Eye (tissue), 1 donor: ENCODE data around the gene CHST11.

Experiments used
- DNase-seq: peaks from one replicate; pipeline ENCODE4 v3.0.0-alpha.2; 2015

CHST11 gene

DNA sequence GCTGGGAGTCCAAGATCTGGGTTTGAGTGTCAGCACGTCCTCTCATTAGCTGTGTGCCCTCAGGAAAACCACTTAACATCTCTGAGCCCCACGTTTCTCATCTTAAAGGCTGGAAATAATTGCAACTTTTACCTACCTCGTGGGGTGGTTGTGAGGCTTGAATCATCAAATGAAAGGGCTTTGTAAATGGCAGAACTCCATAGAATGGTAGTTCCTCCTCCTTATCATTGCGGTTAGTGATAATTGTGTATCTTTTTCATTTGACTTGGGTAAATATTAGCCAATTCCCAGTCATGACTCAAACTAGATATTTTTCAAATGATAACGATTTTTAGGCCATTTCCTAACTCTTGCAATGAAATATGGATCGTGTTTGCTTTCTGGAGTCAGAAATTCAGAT, 205.5 kb downstream of the CHST11 start:
- no peak for DNase-seq

DNA sequence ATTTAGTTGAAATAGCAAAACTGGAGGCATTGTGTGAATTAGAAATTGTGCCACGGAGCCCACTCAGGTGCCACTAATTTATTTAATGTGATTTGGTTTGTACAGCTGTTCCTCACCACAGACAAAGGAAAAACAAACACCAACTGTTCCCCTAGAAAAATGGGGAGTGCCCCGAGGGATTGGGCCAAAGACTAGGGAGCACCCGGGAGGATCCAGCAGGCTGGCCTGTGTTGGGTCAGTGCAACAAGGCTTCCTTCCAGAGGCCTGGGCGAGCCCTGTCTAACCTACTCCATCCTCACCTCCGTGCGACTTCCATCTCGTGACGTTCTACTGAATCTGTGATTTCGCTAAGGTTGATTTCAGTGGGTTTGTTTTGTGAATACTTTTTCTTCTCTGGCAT, 206.2 kb downstream of the CHST11 start:
- DNase-seq: no peak

DNA sequence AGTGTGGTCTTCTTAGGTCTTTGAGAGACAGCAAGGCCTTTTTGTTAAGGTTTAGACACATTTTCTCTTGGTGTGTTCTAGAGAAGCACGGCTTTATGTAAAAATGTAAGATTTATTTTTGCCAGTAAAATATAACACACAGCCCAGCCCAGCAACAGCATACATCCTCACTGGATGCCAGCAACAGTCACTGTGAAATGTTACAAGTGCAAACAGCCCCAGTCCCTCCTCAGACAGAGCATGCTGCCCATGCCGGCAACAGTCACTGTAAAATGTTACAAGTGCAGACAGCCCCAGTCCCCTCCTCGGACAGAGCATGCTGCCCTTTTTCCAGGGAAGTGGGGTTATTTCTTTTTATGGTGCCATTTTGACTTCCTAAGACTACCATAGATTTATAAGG, 207.6 kb downstream of the CHST11 start:
- no peak for DNase-seq

DNA sequence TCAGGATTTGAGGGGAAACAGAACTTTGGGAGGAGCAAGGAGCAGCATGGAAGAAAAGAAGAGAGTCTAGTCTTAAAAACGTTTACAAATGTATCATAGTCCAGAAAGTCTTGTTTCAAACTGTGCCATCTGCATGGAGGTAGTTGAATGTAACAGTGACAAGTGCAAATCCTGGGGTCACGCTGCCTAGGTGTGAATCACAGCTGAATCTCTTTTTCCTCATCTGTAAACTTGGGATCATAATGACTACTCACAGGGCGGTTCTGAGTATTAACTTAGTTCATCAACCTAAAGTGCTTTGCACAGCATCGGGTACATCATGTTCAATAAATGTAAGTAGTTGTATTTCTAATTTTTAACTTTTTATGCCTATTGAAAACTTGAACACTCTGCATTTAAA, 208.5 kb downstream of the CHST11 start:
- DNase-seq: no peak

DNA sequence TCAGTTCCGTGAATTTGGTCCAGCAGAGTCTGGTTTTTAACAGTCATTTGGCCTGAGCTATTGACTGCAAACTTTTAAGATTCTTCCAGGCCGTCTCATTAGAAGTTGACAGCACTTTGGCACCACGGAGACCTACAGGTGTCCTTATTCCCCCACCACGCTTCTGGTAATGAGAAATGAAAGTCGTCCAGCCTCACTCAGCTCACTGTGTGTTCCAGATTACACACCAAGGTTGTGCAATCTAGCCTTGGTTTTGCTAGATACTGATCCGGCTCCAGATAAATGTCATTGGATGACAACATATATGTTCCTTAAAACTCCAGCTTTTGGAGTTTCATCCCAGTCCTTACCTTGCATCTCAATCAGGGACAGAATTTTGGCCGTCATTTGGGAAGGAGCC, 210.4 kb downstream of the CHST11 start:
- DNase-seq: no peak

DNA sequence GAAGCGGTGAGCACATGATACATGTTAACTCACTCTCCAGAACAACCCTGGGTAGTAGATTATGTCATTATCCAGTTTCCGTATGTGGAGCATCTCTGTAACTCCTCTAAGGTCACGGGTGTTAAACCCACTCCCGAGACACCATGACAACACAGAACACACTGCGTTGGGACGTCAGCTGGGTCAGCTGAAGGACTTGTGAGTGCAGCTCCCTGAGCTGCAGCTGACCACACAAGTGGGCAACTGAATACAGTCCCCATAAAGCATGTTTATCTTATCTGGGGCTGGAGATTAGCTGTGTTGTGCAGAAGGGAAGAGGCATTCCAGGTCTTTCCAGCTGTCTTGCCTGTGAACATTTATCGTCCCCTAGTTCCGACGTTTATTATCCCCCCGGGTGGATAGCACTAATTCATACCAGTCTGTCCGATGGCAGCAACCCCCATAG, 211.5 kb downstream of the CHST11 start:
- DNase-seq: no peak

DNA sequence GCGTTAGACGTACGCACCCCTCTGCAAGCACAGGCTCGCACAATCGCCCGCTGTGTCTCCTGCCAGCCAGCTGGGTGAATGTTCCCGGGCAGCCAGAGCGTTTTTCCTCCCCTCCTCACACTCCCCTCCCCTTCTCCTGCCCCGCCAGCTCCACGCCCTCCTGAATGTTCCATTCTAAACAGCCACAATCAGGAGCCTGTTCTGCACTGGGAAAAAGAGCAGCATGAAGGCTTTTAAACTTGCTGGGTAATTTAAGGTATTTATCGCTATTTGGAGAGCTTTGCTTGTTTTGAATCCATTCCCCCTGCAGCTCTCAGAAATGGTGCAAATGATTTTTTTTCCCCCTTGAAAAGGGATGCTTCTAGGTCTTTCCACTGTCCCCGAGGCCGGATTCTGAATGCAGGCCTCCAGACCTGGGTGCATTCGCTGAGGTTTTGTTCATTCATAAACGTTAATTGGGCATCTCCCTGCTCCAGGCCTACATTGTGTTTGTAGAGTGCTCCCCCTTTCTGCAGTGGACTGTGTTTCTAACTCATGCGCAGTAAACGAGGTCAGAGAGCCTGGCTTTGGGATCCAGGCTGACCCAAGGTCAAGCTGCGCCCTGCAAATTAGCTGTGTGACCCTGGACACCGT, 212.5 kb downstream of the CHST11 start:
- DNase-seq: peak; percentile 80

DNA sequence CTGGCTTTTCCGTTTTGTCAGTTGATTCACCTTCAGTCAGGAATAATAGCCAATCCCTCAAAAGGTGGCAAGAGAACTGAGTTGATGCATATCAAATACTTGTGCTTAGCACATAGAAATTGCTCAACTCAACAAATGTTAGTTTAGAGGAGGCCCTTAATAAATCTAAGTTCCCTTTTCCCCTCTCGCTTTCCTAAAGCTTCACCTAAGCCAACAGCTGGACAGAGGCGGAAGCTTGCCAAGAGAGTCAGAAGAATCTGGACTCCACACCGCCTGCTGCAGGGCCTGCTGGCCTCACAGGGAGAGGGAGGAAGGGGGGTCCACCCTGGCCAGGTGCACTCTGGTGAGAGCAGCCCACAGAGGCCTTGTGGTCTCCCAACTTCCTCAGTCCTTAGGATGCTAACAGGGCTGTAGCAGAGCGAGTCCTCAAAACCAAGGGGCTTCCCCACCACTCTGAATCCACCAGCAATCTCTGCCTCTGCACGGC, 213.1 kb downstream of the CHST11 start:
- peak; percentile 59 for DNase-seq

DNA sequence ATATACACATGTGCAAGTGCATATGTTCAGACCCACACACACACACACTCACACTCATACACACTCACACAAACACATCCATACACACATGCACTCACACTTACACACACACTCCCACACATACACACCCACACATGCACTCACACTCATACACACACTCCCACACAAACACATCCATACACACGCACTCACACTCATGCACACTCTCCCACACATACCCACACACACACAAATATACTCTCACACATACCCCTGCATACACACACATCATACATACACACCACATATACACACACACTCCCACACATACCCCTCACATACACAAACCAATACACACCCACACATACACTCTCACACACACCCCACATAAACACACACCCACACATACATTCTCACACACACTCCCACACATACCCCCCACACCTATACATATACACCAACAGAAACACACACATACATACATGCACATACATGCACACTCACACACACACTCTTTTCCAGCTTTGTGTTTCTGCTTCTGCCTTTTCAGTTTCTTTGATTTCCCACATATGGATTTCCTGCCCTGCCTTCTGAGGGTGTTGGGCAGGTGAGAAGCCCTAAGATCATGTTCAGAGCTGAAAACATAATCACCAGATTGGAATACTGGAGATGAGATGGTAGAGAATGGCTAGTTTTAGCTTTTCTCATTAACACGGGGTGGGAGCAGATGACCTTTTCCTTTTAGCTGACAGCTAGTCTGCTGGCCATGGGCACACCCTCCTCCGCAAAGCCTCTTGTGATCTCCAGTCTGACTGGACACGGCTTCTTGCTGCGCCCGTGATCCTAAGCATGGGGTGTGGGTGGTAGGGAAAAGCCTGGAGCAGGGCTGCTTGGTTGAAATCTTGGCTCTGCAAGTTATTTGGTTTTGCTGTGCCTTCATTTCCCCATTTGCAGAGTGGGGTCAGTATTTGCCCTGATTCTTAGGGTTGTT, 214.0 kb downstream of the CHST11 start:
- DNase-seq: no peak

DNA sequence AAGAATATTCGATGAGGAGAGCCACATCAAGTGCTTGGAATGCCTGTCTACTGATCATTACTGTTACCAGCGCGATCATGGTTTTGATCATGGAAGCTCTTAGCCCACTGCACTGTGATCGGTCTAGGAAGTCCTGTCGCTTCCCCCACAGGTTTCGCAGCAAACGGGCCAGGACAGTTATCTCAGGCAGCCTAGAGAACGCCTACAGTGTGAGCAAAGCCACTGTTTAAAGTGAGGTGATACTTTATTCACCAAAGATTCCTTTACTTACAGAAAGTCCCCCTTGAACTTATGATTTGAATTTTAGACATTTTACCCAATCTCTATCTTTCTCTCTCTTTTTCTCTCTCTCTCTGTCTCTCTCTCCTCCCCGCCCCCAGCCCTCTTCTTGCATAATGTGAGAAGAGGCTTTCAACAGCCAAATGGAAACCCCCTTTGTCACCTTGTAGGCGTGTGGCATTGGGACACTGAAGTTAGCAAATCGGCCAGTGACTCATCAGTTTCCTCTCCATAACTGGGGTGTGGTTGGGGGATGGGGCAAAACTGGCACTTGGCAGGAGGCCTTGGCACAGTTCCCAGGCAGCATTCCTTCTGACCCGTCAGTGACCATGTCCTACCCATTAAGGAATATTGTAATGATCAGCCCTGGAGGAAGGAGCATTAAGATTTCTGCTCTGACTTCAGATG, 214.8 kb downstream of the CHST11 start:
- DNase-seq: peak; percentile 55

DNA sequence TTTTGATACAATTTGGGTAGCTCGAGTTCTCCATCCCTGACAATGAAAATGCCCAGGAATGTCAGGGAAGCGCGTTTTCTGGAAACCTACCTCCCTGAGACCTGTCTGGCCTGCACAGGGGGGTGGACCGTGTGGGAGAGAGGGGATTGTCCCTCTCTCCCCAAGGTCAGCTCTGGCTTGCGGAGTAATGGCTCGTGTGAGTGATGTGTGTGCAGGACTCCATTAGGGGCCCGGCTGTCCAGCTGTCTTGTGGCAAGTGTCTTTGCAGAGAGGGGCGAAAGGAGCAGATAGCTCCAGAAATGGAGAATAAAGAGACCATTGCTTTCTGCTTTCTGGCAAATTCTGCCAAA, 215.3 kb downstream of the CHST11 start:
- no peak for DNase-seq

DNA sequence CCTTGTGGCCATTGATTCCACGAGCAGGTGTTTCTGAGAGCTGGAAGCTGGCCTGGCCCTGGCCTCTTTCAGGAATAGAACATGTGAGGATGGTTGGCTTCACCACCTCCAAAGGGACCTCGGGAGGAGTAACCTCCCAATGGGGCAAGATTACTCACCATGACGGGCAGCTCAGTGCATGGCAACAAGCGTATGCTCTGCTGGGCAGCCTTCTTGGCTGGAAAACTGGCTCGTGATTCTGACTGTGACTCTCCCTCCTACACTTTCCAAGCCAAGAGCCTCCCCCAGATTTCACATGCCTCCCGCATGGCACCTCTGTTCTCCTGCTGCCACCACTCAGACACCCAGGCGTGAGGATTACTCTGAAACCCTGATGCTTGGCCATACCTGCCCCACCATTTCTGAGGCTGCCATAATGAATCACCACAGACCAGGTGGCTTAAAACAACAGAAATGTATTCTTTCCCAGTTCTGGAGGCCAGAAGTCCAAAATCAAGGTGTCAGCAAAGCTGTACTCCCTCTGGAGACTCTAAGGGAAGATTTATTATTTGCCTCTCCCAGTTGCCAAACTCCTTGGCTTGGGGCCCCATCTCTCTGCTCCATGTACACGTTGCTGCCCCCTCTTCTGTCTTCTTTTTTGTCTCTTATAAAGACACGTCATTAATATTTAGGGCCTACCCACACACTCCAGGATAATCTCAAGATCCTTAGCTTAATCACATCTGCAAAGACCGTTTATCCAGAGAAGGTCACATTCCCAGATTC, 215.9 kb downstream of the CHST11 start:
- no peak for DNase-seq

DNA sequence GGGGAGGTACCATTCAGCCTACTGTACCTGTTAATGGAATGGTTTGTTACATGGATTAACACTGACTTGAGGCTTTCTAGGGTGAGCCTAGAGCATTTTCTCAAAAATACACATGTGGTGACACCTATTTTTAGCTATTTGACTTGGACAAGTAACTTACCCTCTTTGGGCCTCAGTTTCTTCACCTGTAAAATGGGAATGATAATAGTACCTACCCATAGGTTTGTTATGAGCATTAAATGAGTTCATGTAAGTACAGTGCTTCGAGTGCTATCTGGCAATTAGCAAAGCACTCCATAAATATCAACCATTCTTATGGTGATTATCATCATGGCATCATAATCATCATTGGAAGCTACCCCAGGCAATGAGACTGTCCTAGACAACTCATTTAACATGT, 216.5 kb downstream of the CHST11 start:
- no peak for DNase-seq

DNA sequence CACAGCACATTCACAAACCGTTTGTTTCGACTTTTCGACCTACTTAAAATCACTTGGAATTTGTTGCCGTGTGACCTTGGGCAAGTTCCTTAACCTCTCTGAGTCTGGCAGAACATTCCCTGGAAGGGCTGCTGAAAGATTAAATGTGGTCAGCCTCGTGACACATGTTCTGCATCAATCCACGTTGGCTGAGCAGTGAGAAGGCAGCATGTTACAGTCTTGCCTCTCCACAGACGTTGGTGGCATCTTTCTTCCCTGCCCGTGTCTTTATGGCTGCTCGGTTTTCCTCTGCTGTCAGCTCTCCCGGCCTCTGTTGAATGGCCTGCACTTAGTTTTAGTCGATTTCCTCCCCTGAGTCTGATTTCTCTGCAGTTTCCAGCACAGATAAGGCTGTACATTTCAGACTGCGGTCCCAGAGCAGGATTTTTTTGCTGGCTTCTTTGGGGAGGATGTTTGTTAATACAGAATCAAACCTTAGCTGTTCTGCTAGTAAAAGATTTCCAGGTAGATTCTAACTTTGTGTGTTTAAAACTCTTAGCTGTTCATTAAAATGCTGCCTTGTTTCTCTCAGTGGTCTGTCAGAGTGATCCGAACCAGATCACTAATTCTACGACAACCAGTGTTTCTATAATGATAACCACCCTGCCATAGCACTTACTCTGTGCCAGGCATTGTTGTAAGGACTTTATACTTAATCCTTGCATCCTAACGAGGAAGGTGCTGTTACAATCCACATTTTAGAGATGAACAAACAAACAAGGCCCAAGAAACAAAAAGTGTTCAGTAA, 217.1 kb downstream of the CHST11 start:
- DNase-seq: no peak

DNA sequence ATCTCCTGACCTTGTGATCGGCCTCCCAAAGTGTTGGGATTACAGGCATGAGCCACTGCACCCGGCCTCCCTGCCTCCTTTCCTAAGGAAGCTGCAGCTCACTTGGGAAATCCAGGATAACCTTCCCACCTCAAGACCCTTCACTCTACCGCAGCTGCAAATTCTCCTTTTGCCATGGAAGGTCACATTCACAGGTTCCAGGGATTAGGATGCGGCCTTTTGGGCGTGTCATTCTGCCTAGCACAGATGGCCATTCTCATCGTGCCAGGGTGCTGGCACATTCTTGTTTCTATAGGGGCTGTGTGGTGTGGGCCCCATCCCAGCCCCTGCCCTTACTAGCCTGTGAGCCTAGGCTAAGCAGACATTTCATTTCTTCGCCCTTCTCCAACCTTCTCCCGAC, 219.9 kb downstream of the CHST11 start:
- DNase-seq: no peak

DNA sequence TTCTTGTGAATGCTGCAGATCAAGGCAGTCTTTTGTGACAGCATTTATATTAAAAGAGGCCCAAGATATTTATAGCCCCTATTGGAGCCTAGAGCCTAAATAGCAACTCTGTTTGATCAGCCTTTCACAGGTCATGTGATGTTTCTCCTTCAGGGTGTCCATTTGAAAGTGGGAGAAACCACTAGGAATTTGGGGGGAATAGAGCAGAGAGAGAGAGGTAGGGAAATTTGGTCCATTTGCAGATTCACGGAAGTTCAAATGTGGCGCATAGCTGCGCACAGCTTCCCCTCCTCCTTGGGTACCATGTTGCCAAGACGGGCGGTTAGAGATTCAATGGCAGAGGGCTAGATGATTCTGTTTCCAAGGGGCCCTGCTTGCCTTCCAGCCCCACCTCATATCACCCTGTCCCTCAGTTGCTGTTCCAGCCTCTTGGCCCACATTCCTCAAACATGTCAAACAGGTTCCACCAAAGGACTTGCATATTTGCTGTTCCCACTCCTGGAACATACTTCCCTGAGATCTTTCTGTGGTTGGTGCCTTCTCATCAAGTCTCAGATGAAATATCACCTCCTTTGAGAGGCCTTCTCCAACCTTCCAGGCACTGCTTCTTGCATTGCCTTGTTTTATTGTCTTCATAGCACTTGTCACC, 220.8 kb downstream of the CHST11 start:
- DNase-seq: no peak

DNA sequence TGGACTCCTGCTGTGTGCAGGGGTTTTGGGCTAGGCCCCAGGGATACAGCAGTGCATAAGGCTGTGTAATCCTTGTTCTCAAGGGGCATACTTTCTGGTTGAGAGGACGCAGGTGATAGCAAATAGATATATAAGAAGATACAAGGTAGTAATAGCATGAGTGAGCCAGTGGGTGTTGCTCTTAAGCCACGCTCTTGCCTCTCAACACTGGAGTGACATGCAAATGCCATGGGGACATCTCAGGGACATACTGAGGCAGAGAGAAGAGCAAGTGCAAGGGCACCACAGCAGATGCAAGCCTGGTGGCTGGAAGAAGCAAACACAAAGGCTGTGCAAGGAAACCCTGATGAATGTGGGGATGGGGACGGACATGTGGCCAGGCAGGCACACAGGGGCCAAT, 223.3 kb downstream of the CHST11 start:
- DNase-seq: no peak

DNA sequence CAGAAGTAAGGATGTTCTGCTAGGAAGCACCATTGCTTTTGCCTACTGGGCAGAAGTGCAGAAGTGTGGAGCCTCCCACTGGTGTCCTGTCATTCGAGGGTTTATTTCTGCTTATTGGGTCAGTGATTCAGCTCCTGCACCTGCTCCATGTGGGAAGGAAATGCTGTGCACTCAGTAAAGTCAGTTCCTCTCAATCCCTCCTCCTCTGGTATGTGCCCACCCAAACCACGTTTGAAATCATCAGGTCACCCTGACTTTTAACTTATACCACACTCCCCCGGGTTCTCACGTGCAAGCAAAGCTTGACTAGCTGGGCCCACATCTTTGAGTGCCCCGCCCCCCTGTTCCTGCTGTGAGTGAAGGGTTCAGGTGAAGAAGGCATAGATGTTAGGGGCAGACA, 223.7 kb downstream of the CHST11 start:
- DNase-seq: no peak

DNA sequence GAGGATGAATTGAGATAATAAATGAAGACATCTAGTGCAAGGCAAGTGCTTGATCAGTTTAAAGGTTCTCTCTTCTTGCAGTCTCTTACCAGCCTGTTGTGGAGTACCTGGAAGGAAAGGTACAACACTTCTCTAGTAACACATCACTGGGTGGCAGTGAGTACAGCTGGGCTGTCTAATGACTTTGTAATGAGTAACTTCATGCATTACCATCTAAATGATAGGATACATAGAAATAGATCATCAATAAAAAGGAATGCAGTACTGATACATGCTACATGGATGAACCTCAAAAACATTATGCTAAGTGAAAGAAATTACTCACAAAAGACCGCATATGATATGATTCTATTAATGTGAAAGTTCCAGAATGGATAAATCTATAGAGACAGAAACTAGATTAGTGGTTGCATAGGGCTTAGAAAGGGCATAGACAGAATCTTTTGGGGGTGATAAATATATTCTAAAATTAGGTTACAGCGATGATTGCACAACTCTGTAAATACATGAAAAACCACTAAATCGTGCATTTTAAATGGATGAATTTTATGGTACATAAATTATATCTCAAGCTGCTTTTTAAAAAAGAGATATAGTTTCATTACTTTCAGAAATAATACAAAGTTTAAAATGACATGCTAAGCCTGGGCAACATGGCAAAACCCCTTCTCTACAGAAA, 224.4 kb downstream of the CHST11 start:
- DNase-seq: no peak

DNA sequence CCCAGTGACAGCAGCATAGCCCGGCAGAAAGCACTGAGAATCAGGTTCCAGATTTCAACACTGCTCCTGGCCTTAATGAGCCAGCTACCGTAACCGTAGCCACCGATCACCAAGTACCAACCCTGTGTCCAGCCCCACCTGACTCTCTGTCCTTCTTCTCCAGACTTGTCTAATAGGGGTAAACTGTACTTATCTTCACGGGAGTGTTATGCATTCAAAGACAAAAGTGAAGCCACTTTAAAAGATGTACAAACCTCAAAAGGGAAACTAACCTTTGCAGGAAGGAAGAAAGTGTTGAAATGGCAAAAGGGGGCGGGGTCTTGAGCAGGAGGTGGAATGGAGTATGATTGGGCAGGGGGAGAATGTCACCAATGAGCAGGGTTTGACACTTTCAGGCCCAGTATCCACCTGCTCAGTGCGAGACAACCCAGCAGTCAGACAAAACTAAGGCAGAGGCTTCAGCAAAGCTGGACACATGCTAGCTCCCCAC, 226.1 kb downstream of the CHST11 start:
- no peak for DNase-seq
